T-helper 2 cell (primary cell): ENCODE data around the gene HOXC6.

Experiments
- DNase-seq, 5 experiments: peaks; one replicate each; pipeline versions ENCODE4 v3.0.0 to v3.0.0-alpha.2; 2012 to 2022

Gene HOXC6

GRCh38 chr12:54002915-54003389 is 25.3 kb upstream of the HOXC6 start:
- DNase-seq: no peak

DNA sequence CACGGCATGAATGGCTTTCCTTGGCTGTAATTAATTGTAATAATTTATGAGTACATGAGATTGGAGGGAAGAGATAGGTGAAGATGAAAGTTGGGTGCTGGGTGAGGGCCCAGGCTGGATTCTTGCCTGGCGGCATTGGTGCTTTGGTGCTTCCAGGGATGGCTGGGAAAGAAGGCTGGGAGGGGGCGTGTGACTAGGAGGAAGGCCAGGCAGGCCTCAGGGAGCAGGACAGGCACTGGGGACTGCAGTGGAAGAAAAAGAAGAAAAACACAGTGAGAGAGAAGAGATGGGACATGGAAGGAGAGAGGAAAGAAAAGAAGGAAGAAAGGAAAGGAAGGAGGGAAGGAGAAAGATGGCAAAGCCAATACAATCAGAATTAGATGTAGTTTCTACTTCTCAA is 24.6 kb upstream of the HOXC6 start:
- no peak for DNase-seq

GRCh38 chr12:54004063-54004840 is 24.0 kb upstream of the HOXC6 start:
- DNase-seq: no peak

GRCh38 chr12:54004841-54005530 is 23.3 kb upstream of the HOXC6 start:
- DNase-seq: no peak

- no peak for DNase-seq
These were observed 22.7 kb upstream of the HOXC6 start for GRCh38 chr12:54005531-54005852.

GRCh38 chr12:54005853-54006558 is 22.2 kb upstream of the HOXC6 start:
- peak; percentile 67 to 81 (median 76) for DNase-seq

GRCh38 chr12:54006559-54007220 is 21.6 kb upstream of the HOXC6 start:
- DNase-seq: no peak

DNA sequence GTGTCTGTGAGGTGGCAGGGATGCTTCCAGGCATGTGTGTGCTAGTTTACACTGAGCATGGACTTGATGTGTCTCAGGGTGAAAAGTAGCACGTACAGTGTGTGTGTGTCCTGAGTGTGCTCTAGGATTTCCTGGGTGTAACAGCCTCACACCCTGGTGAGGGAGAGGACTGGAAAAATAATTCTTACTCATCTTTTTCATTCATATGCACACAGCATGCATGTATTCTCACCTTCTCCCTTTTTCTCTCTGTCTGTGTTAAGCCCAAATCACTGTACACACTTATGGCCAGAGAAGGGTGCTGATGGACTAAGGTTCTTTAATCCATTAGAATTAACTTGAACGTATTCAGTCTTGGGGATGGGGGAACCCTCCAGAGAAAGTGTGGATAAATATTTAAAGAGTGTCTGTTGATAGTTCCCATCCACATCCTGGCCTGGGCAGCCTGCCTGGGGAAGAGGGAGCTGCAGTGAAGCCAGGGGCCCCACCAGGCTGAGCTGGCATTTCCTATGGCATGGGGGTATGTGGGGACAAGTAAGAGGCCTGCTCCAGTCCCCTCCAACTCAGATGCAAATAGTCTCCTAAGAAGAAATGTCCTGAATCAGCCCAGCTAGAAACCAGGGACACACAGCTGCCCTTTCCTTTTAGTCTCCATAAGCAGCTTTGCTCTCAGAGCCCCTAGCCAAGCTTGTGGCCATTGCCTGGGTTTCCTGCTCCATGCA is 20.5 kb upstream of the HOXC6 start:
- no peak for DNase-seq

GRCh38 chr12:54008260-54008552 is 20.0 kb upstream of the HOXC6 start:
- DNase-seq: no peak

DNA sequence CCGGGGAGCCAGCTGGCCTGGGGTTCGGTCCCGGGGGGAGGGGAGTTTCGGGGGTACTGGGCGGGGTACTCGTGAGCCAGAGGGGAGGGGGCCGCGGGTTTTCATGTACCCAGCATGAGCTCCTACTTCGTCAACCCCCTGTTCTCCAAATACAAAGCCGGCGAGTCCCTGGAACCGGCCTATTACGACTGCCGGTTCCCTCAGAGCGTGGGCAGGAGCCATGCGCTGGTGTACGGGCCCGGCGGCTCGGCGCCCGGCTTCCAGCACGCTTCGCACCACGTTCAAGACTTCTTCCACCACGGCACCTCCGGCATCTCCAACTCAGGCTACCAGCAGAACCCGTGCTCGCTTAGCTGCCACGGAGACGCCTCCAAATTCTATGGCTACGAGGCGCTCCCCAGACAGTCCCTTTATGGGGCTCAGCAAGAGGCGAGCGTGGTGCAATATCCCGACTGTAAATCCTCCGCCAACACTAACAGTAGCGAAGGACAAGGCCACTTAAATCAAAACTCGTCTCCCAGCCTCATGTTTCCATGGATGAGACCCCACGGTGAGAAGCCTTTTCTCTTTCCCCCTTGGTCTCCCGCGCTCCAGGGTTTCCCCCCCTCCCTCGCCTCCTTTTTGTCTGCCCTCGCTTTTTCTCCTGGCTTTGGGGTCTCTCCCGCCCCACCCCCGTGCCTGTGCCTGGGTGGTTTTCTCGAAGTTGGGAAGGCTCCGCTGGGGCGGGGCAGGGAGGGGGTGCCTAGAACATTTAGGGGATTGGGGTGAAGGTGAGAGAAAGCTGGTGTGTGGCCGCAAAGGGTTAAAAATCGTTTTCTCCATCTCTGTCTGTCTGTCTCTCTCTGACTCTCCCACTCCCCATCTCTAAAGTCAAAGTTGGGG is 18.8 kb upstream of the HOXC6 start:
- DNase-seq: peak in 1 of 5 experiments; percentile 44

GRCh38 chr12:54010053-54010971 is 17.9 kb upstream of the HOXC6 start:
- no peak for DNase-seq

GRCh38 chr12:54010972-54011664 is 17.1 kb upstream of the HOXC6 start:
- no peak for DNase-seq

DNA sequence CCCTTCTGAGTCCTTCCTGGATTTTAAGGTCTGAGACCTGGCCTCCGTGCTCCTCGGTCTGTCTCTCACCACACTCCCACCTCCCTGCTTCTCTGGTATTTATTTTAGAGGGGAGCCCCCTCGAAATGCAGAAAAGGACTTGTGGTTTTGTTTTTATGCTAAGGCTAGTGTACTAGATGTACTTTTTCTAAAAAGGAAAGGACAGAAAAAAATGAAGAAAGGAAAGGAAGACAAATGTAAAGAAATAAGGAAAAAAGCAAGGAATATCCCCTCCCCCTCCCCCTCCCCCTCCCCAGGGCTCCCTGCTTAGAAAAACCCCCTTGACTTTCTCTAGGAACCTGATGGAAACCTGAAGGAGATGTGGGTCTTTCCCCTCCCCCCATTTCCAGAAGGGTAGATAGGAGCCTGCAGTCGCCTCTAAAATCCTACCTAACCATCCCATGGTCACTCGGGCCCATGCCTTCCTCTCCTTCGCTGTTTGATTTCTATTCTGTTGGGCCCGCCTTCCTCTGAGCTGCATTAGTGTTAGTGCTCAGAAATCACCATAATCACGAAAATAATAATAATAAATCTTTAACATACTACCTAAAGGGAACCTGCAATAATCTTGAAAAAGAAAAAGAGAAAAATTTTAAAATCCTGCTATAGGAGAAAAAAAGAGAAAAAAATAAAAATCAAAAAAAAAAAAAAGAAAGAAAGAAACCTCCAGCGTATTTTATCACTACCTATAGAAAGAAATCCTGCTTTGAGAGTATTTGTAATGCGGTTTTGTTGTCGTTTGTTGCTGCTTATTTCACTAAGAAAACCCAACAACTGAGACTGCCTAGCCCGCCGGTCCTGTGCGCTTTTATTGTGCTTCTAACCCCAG is 16.3 kb upstream of the HOXC6 start:
- DNase-seq: no peak

GRCh38 chr12:54012631-54013409 is 15.4 kb upstream of the HOXC6 start:
- DNase-seq: no peak

DNA sequence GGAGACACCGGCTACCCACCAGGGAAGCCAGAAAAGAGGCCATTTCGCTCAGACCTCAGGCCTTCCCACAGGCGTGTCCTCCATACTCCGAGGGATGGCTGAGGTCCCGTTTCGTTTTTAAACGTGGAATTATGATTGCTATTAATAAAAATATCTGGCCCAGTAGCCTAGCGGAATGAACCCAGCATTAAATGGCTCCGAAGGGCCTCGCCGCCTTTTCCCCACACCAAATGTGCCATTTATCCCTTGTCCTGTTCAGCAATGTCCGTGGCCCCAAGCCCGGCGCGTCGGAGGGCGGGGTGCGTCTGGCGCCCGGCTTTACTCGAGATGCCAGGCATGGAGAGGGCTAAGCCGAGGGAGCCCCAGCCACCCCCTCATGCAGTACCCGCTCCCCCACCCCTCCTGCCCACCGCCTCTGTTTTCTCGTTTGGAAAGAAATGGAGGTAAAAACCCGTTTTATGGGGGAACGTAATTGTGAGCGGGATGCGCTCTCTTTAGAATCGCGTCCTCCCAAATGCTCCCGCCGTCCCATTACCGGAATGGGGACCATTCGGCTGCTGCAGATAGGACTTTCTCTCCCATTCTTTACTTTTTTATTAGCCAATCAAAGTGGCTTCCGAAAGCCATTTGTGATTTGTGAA is 13.7 kb upstream of the HOXC6 start:
- no peak for DNase-seq

GRCh38 chr12:54015018-54015931 is 13.0 kb upstream of the HOXC6 start:
- no peak for DNase-seq
